MM.1S (cell line): ENCODE measurements around the gene POMT2.

Experiments
- CTCF ChIP-seq: fragments of 300-600 bp; sonication (generic); IDR thresholded peaks from 2 replicates; pipeline ENCODE4 v1.5.1; 2016; ENCODE audit warnings: antibody characterized with exemption, low read length, mixed read lengths
- EZH2 ChIP-seq: fragments of 300-600 bp; sonication (generic); optimal IDR thresholded peaks from 2 replicates; pipeline ENCODE3; 2017; ENCODE audit warnings: low read depth, mild to moderate bottlenecking, antibody characterized with exemption, low read length, mixed read lengths
- EZH2phosphoT487 ChIP-seq: fragments of 300-600 bp; sonication (generic); IDR thresholded peaks from 2 replicates; pipeline ENCODE4 v1.6.1; 2018; ENCODE audit warnings: antibody characterized with exemption, low read length

GRCh38 chr14:77275041-77275580 is 45.6 kb downstream of the POMT2 start:
- TF ChIP-seq CTCF, result no peak
- TF ChIP-seq EZH2, result no peak
- TF ChIP-seq EZH2phosphoT487, result no peak
